Cardiac muscle cell (in vitro differentiated cells and primary cell): ENCODE measurements around the gene ZNF20. TPM values are rescaled to one million over a fixed set of nuclear protein-coding genes. Genes with fewer than 3 reads are reported as not detected.
"Not testable (repeated sequence)": the region's sequence is repeated elsewhere in the genome, so short reads cannot be mapped to it uniquely, and the experiment has no call there.

Experiments used
- DNase-seq, 2 donors: peaks; one replicate each; pipeline versions ENCODE4 v3.0.0 to v3.0.0-alpha.2; 2010 to 2017; ENCODE audit warnings: low read depth in 1 of 2, low spot score in 1 of 2
- H3K27ac ChIP-seq: fragments of 200-600 bp; sonication (generic); 2 replicates; pipeline ENCODE4 v1.5.1; 2016
- H3K27me3 ChIP-seq: fragments of 200-600 bp; sonication (generic); 2 replicates; pipeline ENCODE4 v1.6.0; 2016; ENCODE audit warnings: control low read depth
- H3K36me3 ChIP-seq: fragments of 200-600 bp; sonication (generic); 2 replicates; pipeline ENCODE4 v1.5.1; 2016; ENCODE audit warnings: control low read depth
- H3K4me1 ChIP-seq: fragments of 200-600 bp; sonication (generic); 2 replicates; pipeline ENCODE4 v1.8.1; 2017; ENCODE audit warnings: low read depth, mild to moderate bottlenecking, mixed run types
- H3K4me3 ChIP-seq: fragments of 200-600 bp; sonication (generic); 2 replicates; pipeline ENCODE4 v1.5.1; 2016; ENCODE audit warnings: mild to moderate bottlenecking
- H3K9me3 ChIP-seq: fragments of 200-600 bp; sonication (generic); 2 replicates; pipeline ENCODE4 v1.5.1; 2017; ENCODE audit warnings: low read depth, mild to moderate bottlenecking, control low read depth
- polyA plus RNA-seq: library from polyadenylated mRNA; unstranded; fragments of >200 nt; fragmentation: Nextera tagmentation; extraction: Ambion mirVana; gene quantifications from 2 replicates; pipeline ENCODE4 v1.2.1, GENCODE V29; 2016
- total RNA-seq: library from RNA; depleted of rRNA; stranded (reverse); fragments of >200 nt; gene quantifications from 2 replicates; pipeline ENCODE4 v1.2.3, GENCODE V29; 2016
- TF ChIP-seq, protein P1 (sequence below): IDR thresholded peaks from 2 replicates; pipeline ENCODE4 v1.5.1; 2012; ENCODE audit warnings: low read depth, mild to moderate bottlenecking, low read length

ZNF20 gene
- total and polyA plus RNA-seq, 2 experiments from 2014 or later = 2.8 to 6.2 TPM

GRCh38 chr19:12092956-12093355 is 47.2 kb downstream of the ZNF20 start:
- peak in 1 of 2 donors; percentile 43 for DNase-seq
- Histone ChIP-seq H3K27me3 (no peaks in the 10 kb centered on the region), H3K4me3 (peak overlapping the region; percentile 88), H3K4me1 (peaks cover 4% of the 10 kb centered on the region), H3K36me3 (peaks cover 2% of the 10 kb centered on the region), H3K27ac (peak overlapping the region; percentile 94), H3K9me3 (no peaks in the 10 kb centered on the region)
- TF ChIP-seq, protein P1, sequence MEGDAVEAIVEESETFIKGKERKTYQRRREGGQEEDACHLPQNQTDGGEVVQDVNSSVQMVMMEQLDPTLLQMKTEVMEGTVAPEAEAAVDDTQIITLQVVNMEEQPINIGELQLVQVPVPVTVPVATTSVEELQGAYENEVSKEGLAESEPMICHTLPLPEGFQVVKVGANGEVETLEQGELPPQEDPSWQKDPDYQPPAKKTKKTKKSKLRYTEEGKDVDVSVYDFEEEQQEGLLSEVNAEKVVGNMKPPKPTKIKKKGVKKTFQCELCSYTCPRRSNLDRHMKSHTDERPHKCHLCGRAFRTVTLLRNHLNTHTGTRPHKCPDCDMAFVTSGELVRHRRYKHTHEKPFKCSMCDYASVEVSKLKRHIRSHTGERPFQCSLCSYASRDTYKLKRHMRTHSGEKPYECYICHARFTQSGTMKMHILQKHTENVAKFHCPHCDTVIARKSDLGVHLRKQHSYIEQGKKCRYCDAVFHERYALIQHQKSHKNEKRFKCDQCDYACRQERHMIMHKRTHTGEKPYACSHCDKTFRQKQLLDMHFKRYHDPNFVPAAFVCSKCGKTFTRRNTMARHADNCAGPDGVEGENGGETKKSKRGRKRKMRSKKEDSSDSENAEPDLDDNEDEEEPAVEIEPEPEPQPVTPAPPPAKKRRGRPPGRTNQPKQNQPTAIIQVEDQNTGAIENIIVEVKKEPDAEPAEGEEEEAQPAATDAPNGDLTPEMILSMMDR = no peak

DNA sequence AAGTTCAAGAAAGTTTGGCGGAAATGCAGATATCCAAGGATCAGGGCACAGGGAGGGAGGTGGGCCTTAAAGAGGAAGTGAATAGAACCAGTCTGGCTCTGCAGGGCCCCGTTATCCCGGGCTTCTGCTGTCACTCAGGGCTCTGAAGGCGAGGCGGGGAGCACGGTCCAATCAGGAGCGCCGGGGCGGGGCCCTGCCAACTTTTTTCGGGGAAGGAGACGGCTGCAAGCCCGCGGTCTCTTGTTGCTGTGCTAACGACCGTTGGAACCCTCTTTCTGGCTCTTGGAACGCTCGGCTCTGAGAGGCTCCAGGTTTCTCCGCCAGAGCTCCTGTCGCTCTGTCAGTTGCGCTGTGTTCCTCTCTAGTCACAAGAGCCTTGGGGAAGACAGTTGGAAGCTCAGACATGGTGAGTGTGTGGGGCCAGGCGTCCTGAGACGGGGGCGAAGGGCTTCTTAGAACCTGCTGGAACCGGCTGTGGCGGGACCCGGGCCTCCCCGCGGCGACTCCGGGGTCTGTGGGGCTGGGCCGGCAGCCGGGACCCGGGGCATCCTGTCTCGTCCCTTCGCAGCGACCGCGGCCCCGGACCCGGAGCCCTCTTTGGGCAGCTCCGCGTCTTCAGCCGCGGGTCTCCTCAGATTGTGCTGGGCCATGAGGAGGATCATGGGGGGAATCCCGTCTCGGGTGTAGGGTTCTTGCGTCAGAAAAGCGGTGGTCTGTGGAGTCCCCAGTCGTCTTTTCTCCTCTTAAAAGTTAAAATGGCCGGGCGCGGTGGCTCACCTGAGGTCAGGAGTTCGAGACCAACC is 47.9 kb downstream of the ZNF20 start:
- TF ChIP-seq, protein P1 = no peak
- peak overlapping the region; percentile 94 for H3K27ac ChIP-seq
- H3K4me3 ChIP-seq = peak overlapping the region; percentile 88
- no peaks in the 10 kb centered on the region for H3K27me3 ChIP-seq
- peaks cover 4% of the 10 kb centered on the region for H3K4me1 ChIP-seq
- no peaks in the 10 kb centered on the region for H3K9me3 ChIP-seq
- peak; percentile 93 to 95 for DNase-seq
- no peaks in the 10 kb centered on the region for H3K36me3 ChIP-seq

- TF ChIP-seq, protein P1 = peak; percentile 70
- H3K9me3 ChIP-seq = no peaks in the 10 kb centered on the region
- peaks cover 4% of the 10 kb centered on the region for H3K4me1 ChIP-seq
- H3K27ac ChIP-seq = peak overlapping the region; percentile 2
- H3K36me3 ChIP-seq = no peaks in the 10 kb centered on the region
- no peaks in the 10 kb centered on the region for H3K27me3 ChIP-seq
- no peak overlapping the region for H3K4me3 ChIP-seq
- peak; percentile 78 to 83 for DNase-seq
Measured at GRCh38 chr19:12090807-12091206, 49.3 kb downstream of the ZNF20 start.

GRCh38 chr19:12085074-12085818 is 54.9 kb downstream of the ZNF20 start:
- no peaks in the 10 kb centered on the region for H3K27me3 ChIP-seq
- TF ChIP-seq, protein P1 = no peak
- H3K9me3 ChIP-seq = peaks cover 3% of the 10 kb centered on the region
- H3K4me1 ChIP-seq = no peaks in the 10 kb centered on the region
- H3K4me3 ChIP-seq = no peak overlapping the region
- DNase-seq = no peak
- H3K27ac ChIP-seq = no peak overlapping the region
- no peaks in the 10 kb centered on the region for H3K36me3 ChIP-seq

DNA sequence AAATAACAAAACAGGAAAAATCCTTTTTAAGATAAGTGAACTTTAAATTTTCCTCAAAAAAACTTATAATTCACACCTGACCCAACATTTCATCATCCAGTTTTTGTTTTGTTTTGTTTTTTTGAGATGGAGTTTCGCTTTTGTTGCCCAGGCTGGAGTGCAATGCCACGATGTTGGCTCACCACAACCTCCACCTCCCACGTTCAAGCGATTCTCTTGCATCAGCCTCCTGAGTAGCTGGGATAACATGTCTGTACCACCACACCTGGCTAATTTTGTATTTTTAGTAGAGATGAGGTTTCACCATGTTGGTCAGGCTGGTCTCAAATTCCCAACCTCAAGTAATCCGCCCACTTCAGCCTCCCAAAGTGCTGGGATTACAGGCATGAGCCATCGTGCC is 56.8 kb downstream of the ZNF20 start:
- H3K27me3 ChIP-seq, H3K4me1 ChIP-seq, H3K4me3 ChIP-seq, H3K36me3 ChIP-seq, DNase-seq, H3K27ac ChIP-seq, H3K9me3 ChIP-seq: not testable (repeated sequence)

Other genes with a start within 250 kb of the ZNF20 start
- gene ZNF700, start 215.2 kb downstream of the ZNF20 start, total RNA-seq = 7.6 and 10.3 TPM in 2 replicates
- 3.3 and 6.9 TPM in 2 replicates for gene ZNF700, start 215.2 kb downstream of the ZNF20 start, polyA plus RNA-seq
- 4.2 and 4.6 TPM in 2 replicates for gene ZNF763, start 175.3 kb downstream of the ZNF20 start, total RNA-seq
- 5.2 and 10.0 TPM in 2 replicates for gene ZNF763, start 175.3 kb downstream of the ZNF20 start, polyA plus RNA-seq
- 9.5 and 12.0 TPM in 2 replicates for gene ZNF433, start 104.7 kb downstream of the ZNF20 start, total RNA-seq
- 8.2 and 8.8 TPM in 2 replicates for gene ZNF433, start 104.7 kb downstream of the ZNF20 start, polyA plus RNA-seq
- gene ZNF878, start 87.4 kb downstream of the ZNF20 start, total RNA-seq = 0.39 TPM in 1 of 2 replicates, not detected in the other
- 1.0 TPM in 1 of 2 replicates, not detected in the other for gene ZNF878, start 87.4 kb downstream of the ZNF20 start, polyA plus RNA-seq
- gene ZNF844, start 75.6 kb downstream of the ZNF20 start, total RNA-seq = 9.3 and 14.6 TPM in 2 replicates
- gene ZNF844, start 75.6 kb downstream of the ZNF20 start, polyA plus RNA-seq = 5.8 and 9.1 TPM in 2 replicates
- gene ZNF625, start 16.4 kb upstream of the ZNF20 start, total RNA-seq = 11.5 and 20.6 TPM in 2 replicates
- gene ZNF625, start 16.4 kb upstream of the ZNF20 start, polyA plus RNA-seq = 3.7 and 10.2 TPM in 2 replicates
- 5.2 and 22.5 TPM in 2 replicates for gene ZNF136, start 22.7 kb upstream of the ZNF20 start, total RNA-seq
- gene ZNF136, start 22.7 kb upstream of the ZNF20 start, polyA plus RNA-seq = 3.9 and 7.9 TPM in 2 replicates
- gene ZNF44, start 154.5 kb upstream of the ZNF20 start, total RNA-seq = 8.2 and 10.9 TPM in 2 replicates
- gene ZNF44, start 154.5 kb upstream of the ZNF20 start, polyA plus RNA-seq = 12.5 and 14.0 TPM in 2 replicates
- gene ZNF563, start 193.3 kb upstream of the ZNF20 start, total RNA-seq = 3.2 and 7.7 TPM in 2 replicates
- gene ZNF563, start 193.3 kb upstream of the ZNF20 start, polyA plus RNA-seq = 5.0 and 5.7 TPM in 2 replicates
- gene ZNF442, start 225.3 kb upstream of the ZNF20 start, total RNA-seq = 2.7 and 3.6 TPM in 2 replicates
- 3.4 and 4.1 TPM in 2 replicates for gene ZNF442, start 225.3 kb upstream of the ZNF20 start, polyA plus RNA-seq